Skin epidermis (tissue), 12 donors: ENCODE data around the gene KLHL13.
"Not testable (repeated sequence)": the region's sequence is repeated elsewhere in the genome, so short reads cannot be mapped to it uniquely, and the experiment has no call there.

Experiments used
- H3K27ac ChIP-seq, 21 experiments: fragments of 200-600 bp; sonication (generic) in 11 of 21; one replicate each; pipeline ENCODE4 v1.5.0; 2020; ENCODE audit warnings: mild to moderate bottlenecking in 3 of 21, inconsistent platforms in 2 of 21, moderate library complexity in 2 of 21
- H3K4me3 ChIP-seq, 7 experiments: fragments of 200-600 bp; sonication (generic) in 2 of 7; one replicate each; pipeline ENCODE4 v1.5.0; 2020; ENCODE audit warnings: inconsistent platforms in 2 of 7, mild to moderate bottlenecking in 2 of 7, moderate library complexity in 1 of 7

The KLHL13 gene

GRCh38 chrX:117996918-117997480 is 119.6 kb downstream of the KLHL13 start:
- H3K4me3 ChIP-seq = no peak overlapping the region
- H3K27ac ChIP-seq = no peak overlapping the region

- Histone ChIP-seq H3K4me3 (no peak overlapping the region), H3K27ac (no peak overlapping the region)
Observed at GRCh38 chrX:117996408-117996807, 120.2 kb downstream of the KLHL13 start.

GRCh38 chrX:117995378-117995777 is 121.2 kb downstream of the KLHL13 start:
- no peak overlapping the region for H3K4me3 ChIP-seq

GRCh38 chrX:117992192-117992723 is 124.4 kb downstream of the KLHL13 start:
- no peak overlapping the region for H3K27ac ChIP-seq

More at GRCh38 chrX:117995378-117995777, 121.2 kb downstream of the KLHL13 start:
- H3K27ac ChIP-seq = no peak overlapping the region

GRCh38 chrX:117990438-117990837 is 126.2 kb downstream of the KLHL13 start:
- H3K4me3 ChIP-seq = no peak overlapping the region
- no peak overlapping the region for H3K27ac ChIP-seq

More at GRCh38 chrX:117992192-117992723, 124.4 kb downstream of the KLHL13 start:
- no peak overlapping the region for H3K4me3 ChIP-seq

GRCh38 chrX:117989512-117989911 is 127.1 kb downstream of the KLHL13 start:
- Histone ChIP-seq H3K4me3 (no peak overlapping the region), H3K27ac (no peak overlapping the region)

GRCh38 chrX:117987373-117987772 is 129.2 kb downstream of the KLHL13 start:
- Histone ChIP-seq H3K27ac (no peak overlapping the region), H3K4me3 (no peak overlapping the region)

- H3K27ac ChIP-seq = no peak overlapping the region
- H3K4me3 ChIP-seq = no peak overlapping the region
Observed at GRCh38 chrX:117985241-117985640, 131.4 kb downstream of the KLHL13 start.

- Histone ChIP-seq H3K27ac (no peak overlapping the region), H3K4me3 (no peak overlapping the region)
Observed at GRCh38 chrX:117982694-117983392, 133.8 kb downstream of the KLHL13 start.

GRCh38 chrX:117978402-117978801 is 138.2 kb downstream of the KLHL13 start:
- no peak overlapping the region for H3K27ac ChIP-seq
- H3K4me3 ChIP-seq = no peak overlapping the region

- Histone ChIP-seq H3K4me3 (no peak overlapping the region), H3K27ac (no peak overlapping the region)
Observed at GRCh38 chrX:117977526-117977925, 139.1 kb downstream of the KLHL13 start.

- no peak overlapping the region for H3K27ac ChIP-seq
- no peak overlapping the region for H3K4me3 ChIP-seq
Observed at GRCh38 chrX:117973110-117973807, 143.4 kb downstream of the KLHL13 start.

GRCh38 chrX:117972711-117973109 is 143.9 kb downstream of the KLHL13 start:
- Histone ChIP-seq H3K27ac (no peak overlapping the region), H3K4me3 (no peak overlapping the region)

- no peak overlapping the region for H3K27ac ChIP-seq
- no peak overlapping the region for H3K4me3 ChIP-seq
Observed at GRCh38 chrX:117969782-117970181, 146.8 kb downstream of the KLHL13 start.

- Histone ChIP-seq H3K4me3 (no peak overlapping the region), H3K27ac (no peak overlapping the region)
Observed at GRCh38 chrX:117969328-117969727, 147.3 kb downstream of the KLHL13 start.

GRCh38 chrX:117959045-117959444 is 157.6 kb downstream of the KLHL13 start:
- Histone ChIP-seq H3K4me3 (no peak overlapping the region), H3K27ac (no peak overlapping the region)

GRCh38 chrX:117957128-117957527 is 159.5 kb downstream of the KLHL13 start:
- Histone ChIP-seq H3K4me3 (no peak overlapping the region), H3K27ac (no peak overlapping the region)

- H3K27ac ChIP-seq, H3K4me3 ChIP-seq: not testable (repeated sequence)
Observed at GRCh38 chrX:117939296-117939695, 177.3 kb downstream of the KLHL13 start.

GRCh38 chrX:117936118-117936517 is 180.5 kb downstream of the KLHL13 start:
- Histone ChIP-seq H3K27ac (no peak overlapping the region), H3K4me3 (no peak overlapping the region)

GRCh38 chrX:117930116-117930515 is 186.5 kb downstream of the KLHL13 start:
- H3K27ac ChIP-seq, H3K4me3 ChIP-seq: not testable (repeated sequence)

- H3K27ac ChIP-seq = no peak overlapping the region
- no peak overlapping the region for H3K4me3 ChIP-seq
Observed at GRCh38 chrX:117919755-117920154, 196.9 kb downstream of the KLHL13 start.
